Activated T-cell treated with anti-CD3 and anti-CD28 coated beads for 1 hour (primary cell): ENCODE results near the gene TPCN1.

ENCODE experiments used
- DNase-seq: peaks from one replicate; pipeline ENCODE4 v3.0.0-alpha.2; 2020; ENCODE audit warnings: low read depth

The TPCN1 gene

DNA sequence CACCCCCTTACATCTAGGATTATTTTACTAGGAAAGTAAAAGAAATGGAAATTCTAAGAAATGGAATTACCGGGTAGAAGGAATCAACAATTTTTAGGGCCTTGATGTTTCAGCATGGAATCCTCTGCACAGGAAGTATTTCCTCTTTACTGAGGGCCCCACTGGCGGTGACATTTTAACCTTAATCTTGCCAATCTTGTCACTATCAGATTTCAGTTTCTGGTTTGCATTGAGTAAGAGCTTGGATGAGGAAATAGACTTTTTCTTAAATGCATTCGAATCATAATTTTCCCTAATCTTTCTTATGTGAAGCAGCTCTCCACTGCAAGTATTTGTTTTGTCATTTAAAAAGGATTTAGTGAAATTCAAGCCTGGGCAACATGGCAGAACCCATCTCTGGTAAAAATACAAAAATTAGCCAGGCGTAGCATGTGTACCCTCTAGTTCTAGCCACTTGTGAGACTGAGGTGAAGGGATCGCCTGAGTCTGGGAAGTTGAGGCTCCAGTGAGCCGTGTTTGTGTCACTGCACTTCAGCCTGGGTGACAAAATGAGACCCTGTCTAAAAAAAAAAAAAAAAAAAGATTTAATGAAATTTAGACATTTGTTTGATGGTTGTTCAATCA is 40.7 kb downstream of the TPCN1 start:
- no peak for DNase-seq

DNA sequence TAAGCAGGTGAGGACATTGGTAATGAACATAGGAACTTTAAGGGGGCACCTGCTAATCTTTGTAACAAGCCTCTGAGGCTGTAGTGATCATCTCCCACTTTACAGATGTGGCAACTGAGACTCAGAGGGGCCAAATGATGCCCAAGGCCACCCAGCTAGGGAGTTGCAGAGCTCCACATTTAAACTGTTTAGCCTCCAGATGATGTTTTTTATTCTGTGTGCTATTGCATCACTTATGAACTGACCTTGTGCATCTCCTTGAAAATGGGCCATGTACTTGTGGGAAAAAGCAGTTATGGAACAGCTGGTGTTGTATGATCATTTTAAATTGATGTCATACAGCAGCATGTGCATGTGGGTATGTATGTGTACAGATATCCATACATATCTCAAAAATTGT is 41.4 kb downstream of the TPCN1 start:
- no peak for DNase-seq

GRCh38 chr12:113263431-113263963 is 42.2 kb downstream of the TPCN1 start:
- no peak for DNase-seq

DNA sequence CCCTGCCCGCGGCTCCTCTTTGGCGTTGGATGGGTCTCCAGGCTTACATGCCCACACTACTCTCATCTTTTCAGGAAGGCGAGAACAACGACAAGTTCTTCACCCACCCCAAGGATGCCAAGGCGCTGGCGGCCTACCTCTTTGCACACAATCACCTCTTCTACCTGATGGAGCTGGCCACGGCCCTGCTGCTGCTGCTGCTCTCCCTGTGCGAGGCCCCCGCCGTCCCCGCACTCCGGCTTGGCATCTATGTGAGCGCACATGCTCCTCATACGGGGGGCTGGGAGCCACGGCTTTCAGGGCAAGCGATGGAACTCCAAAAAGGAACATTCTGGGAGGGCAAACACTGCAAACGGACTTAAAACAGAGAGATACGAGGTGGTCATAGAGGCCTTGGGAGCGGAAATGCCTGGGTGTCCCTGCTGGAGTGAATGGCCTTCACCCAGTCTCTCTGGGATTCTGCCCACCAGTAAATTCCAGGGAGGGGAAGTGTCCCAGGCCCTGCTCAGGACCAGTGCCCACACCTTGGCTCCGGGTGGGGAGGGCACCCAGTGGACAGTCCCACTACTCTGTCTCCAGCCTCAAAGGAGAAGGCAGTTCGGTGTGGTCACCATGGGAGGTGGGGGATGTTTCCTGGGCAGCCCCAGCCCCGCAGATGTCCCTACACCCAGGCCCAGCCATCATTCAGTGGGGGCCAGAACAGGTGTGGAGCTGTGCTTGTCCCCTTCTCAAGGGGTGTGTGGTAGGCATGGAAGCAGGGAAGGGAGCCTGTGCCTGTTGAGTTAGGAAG is 45.0 kb downstream of the TPCN1 start:
- no peak for DNase-seq

DNA sequence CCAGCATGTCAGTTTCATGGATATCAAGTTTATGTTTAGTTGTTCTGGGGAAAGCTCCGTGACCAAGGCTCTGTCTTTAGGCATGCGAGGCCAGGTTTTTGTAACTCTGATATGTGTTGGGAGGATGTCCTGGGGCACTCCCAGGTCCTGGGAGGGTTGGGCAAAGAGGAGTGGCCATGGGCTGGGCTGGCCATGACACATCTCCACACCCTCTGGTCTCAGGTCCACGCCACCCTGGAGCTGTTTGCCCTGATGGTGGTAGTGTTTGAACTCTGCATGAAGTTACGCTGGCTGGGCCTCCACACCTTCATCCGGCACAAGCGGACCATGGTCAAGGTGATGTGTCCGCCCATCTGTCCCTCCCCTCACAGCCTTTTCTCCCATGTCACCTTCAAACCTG is 46.4 kb downstream of the TPCN1 start:
- no peak for DNase-seq

- no peak for DNase-seq
Observed at GRCh38 chr12:113268136-113268535, 46.9 kb downstream of the TPCN1 start.

GRCh38 chr12:113268621-113269020 is 47.4 kb downstream of the TPCN1 start:
- DNase-seq, result no peak

DNA sequence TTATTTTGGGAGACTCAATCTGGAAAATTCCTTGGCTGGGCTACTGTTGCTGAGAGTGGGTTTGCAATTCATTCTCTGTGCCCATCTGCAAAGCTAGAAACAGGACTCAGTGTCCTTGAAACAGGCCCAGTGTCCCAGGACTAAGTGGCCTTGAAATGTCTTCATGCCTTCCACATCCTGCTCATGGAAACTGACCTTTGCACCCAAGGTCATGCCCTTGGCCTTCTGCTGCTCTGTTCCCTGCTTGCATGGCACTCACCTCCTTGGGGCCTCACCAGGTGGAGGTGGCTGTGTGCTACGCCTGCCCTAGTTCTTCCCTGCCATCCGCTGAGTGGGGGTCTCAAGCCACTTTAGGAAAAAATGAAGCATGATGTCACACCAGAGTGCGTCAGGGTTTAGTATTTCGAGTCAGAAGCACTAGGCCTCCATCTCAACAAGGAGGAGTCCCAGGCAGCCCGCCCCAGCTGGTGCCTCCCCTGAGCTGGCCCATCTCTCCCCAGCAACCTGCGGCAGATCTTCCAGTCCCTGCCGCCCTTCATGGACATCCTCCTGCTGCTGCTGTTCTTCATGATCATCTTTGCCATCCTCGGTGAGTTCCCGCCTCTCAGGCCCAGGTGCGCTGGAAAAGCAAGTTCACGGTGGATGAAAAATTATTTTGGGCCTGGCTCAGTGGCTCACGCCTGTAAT is 48.1 kb downstream of the TPCN1 start:
- DNase-seq, result no peak

GRCh38 chr12:113270709-113271009 is 49.4 kb downstream of the TPCN1 start:
- no peak for DNase-seq

- no peak for DNase-seq
Observed at GRCh38 chr12:113271466-113271852, 50.2 kb downstream of the TPCN1 start.

DNA sequence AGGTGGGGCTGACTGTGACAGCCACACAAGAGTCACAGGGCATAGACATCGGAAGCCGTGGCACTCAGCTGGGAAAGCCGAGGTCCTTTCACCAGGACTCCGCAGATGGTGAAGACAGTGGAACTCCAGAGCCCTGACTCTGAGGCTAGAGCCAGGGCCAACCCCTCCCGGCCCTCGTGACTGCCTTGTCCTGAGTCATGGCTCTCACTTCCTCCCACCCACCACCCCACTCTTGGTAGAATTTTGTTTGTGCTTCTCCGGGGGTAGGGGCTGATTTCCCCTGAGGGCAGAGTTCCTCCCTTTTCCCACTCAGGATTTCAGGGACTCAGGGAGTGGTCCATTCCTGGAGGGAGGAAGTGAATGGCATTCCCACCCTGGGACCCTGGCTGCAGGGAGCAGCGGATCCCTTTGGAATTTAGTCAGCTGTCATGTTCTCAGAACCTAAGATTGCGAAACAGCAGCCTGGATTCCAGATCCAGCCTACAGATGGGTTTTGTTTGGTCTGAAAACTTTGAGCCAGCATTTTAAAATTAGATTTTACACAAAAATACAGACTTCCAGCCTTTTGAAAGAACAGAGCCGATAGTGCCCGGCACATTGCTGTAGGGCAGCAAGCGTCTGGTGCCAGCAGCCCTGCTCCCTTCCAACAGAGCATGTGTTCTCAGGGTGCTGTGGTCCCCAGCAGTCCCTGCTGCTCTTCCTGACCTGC is 50.7 kb downstream of the TPCN1 start:
- no peak for DNase-seq

DNA sequence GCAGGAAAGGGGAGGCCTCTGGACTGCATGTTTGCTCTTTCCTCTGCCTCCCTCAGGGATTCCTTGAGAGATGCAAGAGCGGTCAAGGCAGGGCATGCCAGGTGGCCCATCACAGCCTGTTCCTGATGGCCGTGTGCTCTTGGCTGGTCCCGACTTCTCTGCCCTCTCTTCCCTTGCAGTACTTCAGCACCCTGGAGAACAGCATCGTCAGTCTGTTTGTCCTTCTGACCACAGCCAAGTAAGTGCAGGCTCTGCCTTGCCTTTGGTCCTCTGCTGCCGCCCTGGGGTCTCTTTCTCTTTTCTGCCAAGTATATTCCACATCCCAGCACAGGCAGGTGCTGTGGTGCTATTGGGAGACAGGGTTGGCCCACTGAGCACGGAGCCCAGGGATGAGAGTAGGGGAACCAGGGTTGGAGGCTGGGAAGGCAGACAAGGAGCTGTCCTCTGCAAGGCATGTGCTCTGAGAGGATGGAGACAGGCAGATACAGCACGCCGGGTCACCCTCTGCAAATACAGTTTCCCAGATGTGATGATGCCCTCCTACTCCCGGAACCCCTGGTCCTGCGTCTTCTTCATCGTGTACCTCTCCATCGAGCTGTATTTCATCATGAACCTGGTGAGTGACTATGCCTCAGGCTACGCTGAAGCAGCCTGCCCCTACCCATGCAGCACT is 51.9 kb downstream of the TPCN1 start:
- DNase-seq, result no peak

- DNase-seq, result no peak
Observed at GRCh38 chr12:113274848-113275247, 53.6 kb downstream of the TPCN1 start.

GRCh38 chr12:113276306-113276705 is 55.0 kb downstream of the TPCN1 start:
- DNase-seq, result no peak

DNA sequence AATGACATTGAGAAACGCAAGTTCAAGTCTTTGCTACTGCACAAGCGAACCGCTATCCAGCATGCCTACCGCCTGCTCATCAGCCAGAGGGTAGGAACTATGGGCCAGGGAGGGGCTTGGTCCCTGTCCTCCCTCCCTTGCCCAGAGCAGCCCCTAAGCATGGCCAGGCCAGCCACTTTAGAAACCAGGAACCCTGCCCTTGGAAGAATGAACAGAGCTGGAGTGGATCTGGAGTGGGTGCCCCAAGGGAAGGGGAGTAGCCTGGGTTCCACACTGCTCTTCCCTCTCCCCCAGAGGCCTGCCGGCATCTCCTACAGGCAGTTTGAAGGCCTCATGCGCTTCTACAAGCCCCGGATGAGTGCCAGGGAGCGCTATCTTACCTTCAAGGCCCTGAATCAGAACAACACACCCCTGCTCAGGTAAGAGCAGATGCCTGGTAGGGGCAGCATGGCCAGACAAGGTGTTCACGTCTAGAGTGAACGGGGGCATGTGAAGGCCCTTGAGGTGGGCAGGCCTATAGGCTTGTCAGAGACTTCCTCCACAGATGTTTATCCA is 55.8 kb downstream of the TPCN1 start:
- DNase-seq, result no peak

GRCh38 chr12:113277511-113277910 is 56.2 kb downstream of the TPCN1 start:
- DNase-seq, result no peak

GRCh38 chr12:113278141-113278540 is 56.9 kb downstream of the TPCN1 start:
- DNase-seq, result no peak

- DNase-seq, result no peak
Observed at GRCh38 chr12:113278633-113279032, 57.4 kb downstream of the TPCN1 start.

DNA sequence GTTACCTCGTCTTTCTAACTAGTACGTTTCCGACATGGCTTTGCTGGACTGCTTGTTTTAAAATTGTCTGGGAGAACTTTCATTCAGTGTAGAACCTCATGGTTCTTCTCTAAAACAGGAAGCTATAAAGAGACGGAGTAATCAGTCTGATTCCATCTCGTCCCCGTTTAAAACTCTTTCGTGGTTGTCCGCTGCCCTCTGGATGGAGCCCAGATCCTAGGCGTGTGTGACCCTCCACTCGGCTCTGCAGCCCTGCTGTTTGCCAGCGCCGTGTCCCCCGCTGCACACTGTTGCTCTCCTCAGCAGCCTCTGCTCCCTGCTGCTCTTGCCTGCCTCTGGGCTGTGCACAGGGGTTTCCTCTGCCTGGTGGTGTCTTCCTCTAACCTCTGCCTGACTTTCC is 63.5 kb downstream of the TPCN1 start:
- no peak for DNase-seq

GRCh38 chr12:113285679-113286610 is 64.7 kb downstream of the TPCN1 start:
- no peak for DNase-seq

DNA sequence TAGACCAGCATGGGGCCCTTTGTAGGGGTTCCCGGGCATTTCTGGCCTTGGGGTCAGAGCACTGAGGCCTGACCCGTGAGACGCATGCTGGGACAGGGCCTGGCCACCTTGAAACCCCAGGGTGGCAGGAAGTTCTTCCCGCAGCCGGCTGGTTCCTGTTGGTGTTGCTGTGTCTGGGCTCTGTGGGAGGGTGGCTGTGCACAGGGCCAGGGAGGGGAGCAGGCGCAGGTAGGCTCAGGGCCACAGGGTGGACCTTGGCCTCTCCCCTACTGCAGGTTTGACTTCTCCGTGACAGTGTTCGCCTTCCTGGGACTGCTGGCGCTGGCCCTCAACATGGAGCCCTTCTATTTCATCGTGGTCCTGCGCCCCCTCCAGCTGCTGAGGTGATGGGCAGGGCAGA is 65.4 kb downstream of the TPCN1 start:
- no peak for DNase-seq
